NOMO-1 treated with DMSO at 0.1 percent for 48 hours (cell line): ENCODE data around the gene MPP3.
A peak's percentile ranks its signal among the peaks of the same experiment; 100 is the strongest.

Source experiments
- DNase-seq: peaks from one replicate; lab custom pipeline; 2025; ENCODE audit not compliant: unreplicated experiment; lab: John Stamatoyannopoulos, UW

MPP3 gene

DNA sequence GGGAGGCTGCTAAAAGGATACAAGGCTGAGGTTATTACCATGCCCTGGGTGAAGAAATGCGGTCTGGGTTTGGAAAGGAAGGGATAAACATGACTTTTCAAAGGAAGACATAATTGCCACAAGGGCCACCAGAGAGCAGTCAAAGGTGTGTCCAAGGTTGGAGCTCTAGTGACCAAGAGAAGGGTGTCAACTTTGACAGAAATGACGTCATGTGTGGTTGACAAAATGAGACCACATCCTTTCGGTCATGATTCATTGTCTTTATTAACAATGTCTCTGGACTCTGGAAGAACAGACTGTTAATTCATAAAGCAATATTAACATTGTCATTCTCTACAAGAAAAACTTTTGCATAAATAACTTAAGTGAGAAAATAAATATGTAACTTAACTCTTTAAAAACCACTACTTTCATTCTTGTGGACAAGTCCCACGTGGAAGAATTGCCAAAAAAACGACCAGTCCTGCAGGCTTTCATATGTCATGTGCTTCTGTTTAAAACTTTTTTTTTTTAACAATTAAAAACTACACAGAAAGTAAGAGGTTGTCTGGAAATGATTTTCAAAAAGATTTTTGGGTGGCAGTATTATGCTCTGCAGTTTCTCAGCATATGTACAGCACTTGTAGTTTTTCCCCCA is 79.3 kb downstream of the MPP3 start:
- DNase-seq, result peak; percentile 60
